GM19372 (cell line): ENCODE results near the gene PPP1R12B.
"Not testable (repeated sequence)": the region's sequence is repeated elsewhere in the genome, so short reads cannot be mapped to it uniquely, and the experiment has no call there.

Source experiments
- ATAC-seq: cut with Tn5 transposase; IDR thresholded peaks from one replicate; pipeline ENCODE4 v1.9.1; 2021; ENCODE audit warnings: mild to moderate bottlenecking, low read depth, moderate library complexity; ENCODE audit not compliant: unreplicated experiment

PPP1R12B gene

GRCh38 chr1:202473266-202474045 is 125.0 kb downstream of the PPP1R12B start:
- ATAC-seq: not testable (repeated sequence)

- not testable (repeated sequence) for ATAC-seq
These were observed 131.2 kb downstream of the PPP1R12B start for GRCh38 chr1:202479661-202480060.

- ATAC-seq: not testable (repeated sequence)
These were observed 132.1 kb downstream of the PPP1R12B start for GRCh38 chr1:202480640-202481039.

- ATAC-seq: not testable (repeated sequence)
These were observed 134.9 kb downstream of the PPP1R12B start for GRCh38 chr1:202483362-202483761.

GRCh38 chr1:202484032-202484431 is 135.5 kb downstream of the PPP1R12B start:
- ATAC-seq: peak; percentile 61

GRCh38 chr1:202484820-202485219 is 136.3 kb downstream of the PPP1R12B start:
- ATAC-seq: not testable (repeated sequence)

GRCh38 chr1:202488178-202488649 is 139.7 kb downstream of the PPP1R12B start:
- not testable (repeated sequence) for ATAC-seq

GRCh38 chr1:202489101-202489500 is 140.6 kb downstream of the PPP1R12B start:
- ATAC-seq: not testable (repeated sequence)

GRCh38 chr1:202493112-202493511 is 144.6 kb downstream of the PPP1R12B start:
- not testable (repeated sequence) for ATAC-seq

GRCh38 chr1:202498542-202498941 is 150.0 kb downstream of the PPP1R12B start:
- no peak for ATAC-seq

- not testable (repeated sequence) for ATAC-seq
These were observed 151.5 kb downstream of the PPP1R12B start for GRCh38 chr1:202499997-202500396.

GRCh38 chr1:202501281-202501680 is 152.8 kb downstream of the PPP1R12B start:
- no peak for ATAC-seq

- no peak for ATAC-seq
These were observed 156.9 kb downstream of the PPP1R12B start for GRCh38 chr1:202505356-202505755.

- not testable (repeated sequence) for ATAC-seq
These were observed 157.5 kb downstream of the PPP1R12B start for GRCh38 chr1:202505880-202506575.

GRCh38 chr1:202508863-202509262 is 160.4 kb downstream of the PPP1R12B start:
- ATAC-seq: not testable (repeated sequence)

GRCh38 chr1:202513875-202514274 is 165.4 kb downstream of the PPP1R12B start:
- ATAC-seq: not testable (repeated sequence)

GRCh38 chr1:202516434-202516877 is 168.0 kb downstream of the PPP1R12B start:
- ATAC-seq: no peak

GRCh38 chr1:202517146-202517545 is 168.6 kb downstream of the PPP1R12B start:
- ATAC-seq: not testable (repeated sequence)

- ATAC-seq: not testable (repeated sequence)
These were observed 169.7 kb downstream of the PPP1R12B start for GRCh38 chr1:202518180-202518579.

- not testable (repeated sequence) for ATAC-seq
These were observed 170.4 kb downstream of the PPP1R12B start for GRCh38 chr1:202518905-202519304.

- not testable (repeated sequence) for ATAC-seq
These were observed 171.8 kb downstream of the PPP1R12B start for GRCh38 chr1:202520129-202520856.
